ENCODE measurements around the gene FBXO28. TPM values are rescaled to one million over a fixed set of nuclear protein-coding genes. Genes with fewer than 3 reads are reported as not detected.
A peak's percentile ranks its signal among the peaks of the same experiment; 100 is the strongest.

Gene FBXO28
- polyA plus RNA-seq, 2 donors = 11.9 to 13.2 TPM

- no peaks in the 10 kb centered on the region for H3K9me3 ChIP-seq (ENCODE audit: control insufficient read depth in 2 of 2, insufficient read depth in 1 of 2, low read depth in 1 of 2, low read length in 1 of 2)
- no peaks in the 10 kb centered on the region for H3K4me1 ChIP-seq (ENCODE audit: control insufficient read depth in 2 of 2, insufficient read depth in 2 of 2, low read length in 1 of 2)
- no peaks in the 10 kb centered on the region for H3K27me3 ChIP-seq (ENCODE audit: control insufficient read depth in 1 of 2, insufficient read depth in 2 of 2, low read length in 2 of 2)
- WGBS, 2 donors = 62 to 88% methylated on average over 2 of the region's 2 CpGs
- peaks cover under 1 to 3% of the 10 kb centered on the region in 2 donors for H3K36me3 ChIP-seq (ENCODE audit: control insufficient read depth in 2 of 2, insufficient read depth in 2 of 2, low read length in 1 of 2)
- no peak overlapping the region for H3K27ac ChIP-seq (ENCODE audit: low read depth in 2 of 2, low read length in 1 of 2)
- H3K4me3 ChIP-seq (ENCODE audit: low read depth in 1 of 2, low read length in 2 of 2) = no peak overlapping the region
Measured at GRCh38 chr1:224163311-224163710, 49.4 kb downstream of the FBXO28 start.

DNA sequence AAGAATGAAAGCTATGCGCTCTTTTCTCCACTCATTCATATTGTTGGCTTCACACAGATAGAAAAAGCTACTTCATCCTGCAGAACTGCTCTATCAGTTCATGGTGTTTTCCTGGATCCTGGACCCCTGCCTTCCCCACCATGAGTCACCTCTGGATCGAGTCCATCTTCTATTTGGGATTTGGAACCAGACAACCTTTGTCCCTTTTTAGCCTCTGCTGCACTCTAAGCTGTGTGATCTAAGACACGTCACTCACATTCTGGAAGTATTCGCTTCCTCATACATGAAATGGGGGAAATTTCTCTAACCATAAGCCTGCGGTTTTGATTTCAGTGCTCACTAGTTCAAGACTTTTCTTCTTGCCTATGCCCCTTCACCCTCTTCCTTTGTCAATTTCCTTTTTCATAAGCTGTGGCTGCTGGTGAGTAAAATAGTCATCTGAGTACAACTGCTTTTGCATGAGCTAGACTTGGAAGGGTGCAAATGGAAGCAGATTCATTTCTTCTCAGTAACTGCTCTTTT is 55.0 kb downstream of the FBXO28 start:
- H3K27me3 ChIP-seq (ENCODE audit: control insufficient read depth in 1 of 2, insufficient read depth in 2 of 2, low read length in 2 of 2) = no peaks in the 10 kb centered on the region
- H3K36me3 ChIP-seq (ENCODE audit: control insufficient read depth in 2 of 2, insufficient read depth in 2 of 2, low read length in 1 of 2) = no peaks in the 10 kb centered on the region
- WGBS, 2 donors = 12 to 20% methylated on average over 5 of the region's 5 CpGs
- no peaks in the 10 kb centered on the region for H3K9me3 ChIP-seq (ENCODE audit: control insufficient read depth in 2 of 2, insufficient read depth in 1 of 2, low read depth in 1 of 2, low read length in 1 of 2)
- H3K4me3 ChIP-seq (ENCODE audit: low read depth in 1 of 2, low read length in 2 of 2) = no peak overlapping the region
- peak overlapping the region in 1 of 2 donors; percentile 40 for H3K27ac ChIP-seq (ENCODE audit: low read depth in 2 of 2, low read length in 1 of 2)
- H3K4me1 ChIP-seq (ENCODE audit: control insufficient read depth in 2 of 2, insufficient read depth in 2 of 2, low read length in 1 of 2) = no peaks in the 10 kb centered on the region

GRCh38 chr1:224169718-224170270 is 55.9 kb downstream of the FBXO28 start:
- H3K4me3 ChIP-seq (ENCODE audit: low read depth in 1 of 2, low read length in 2 of 2) = no peak overlapping the region
- H3K9me3 ChIP-seq (ENCODE audit: control insufficient read depth in 2 of 2, insufficient read depth in 1 of 2, low read depth in 1 of 2, low read length in 1 of 2) = no peaks in the 10 kb centered on the region
- no peak overlapping the region for H3K27ac ChIP-seq (ENCODE audit: low read depth in 2 of 2, low read length in 1 of 2)
- H3K36me3 ChIP-seq (ENCODE audit: control insufficient read depth in 2 of 2, insufficient read depth in 2 of 2, low read length in 1 of 2) = no peaks in the 10 kb centered on the region
- no peaks in the 10 kb centered on the region for H3K27me3 ChIP-seq (ENCODE audit: control insufficient read depth in 1 of 2, insufficient read depth in 2 of 2, low read length in 2 of 2)
- WGBS, 2 donors = 92 to 95% methylated on average over 4 of the region's 4 CpGs
- H3K4me1 ChIP-seq (ENCODE audit: control insufficient read depth in 2 of 2, insufficient read depth in 2 of 2, low read length in 1 of 2) = no peaks in the 10 kb centered on the region

GRCh38 chr1:224170343-224170742 is 56.4 kb downstream of the FBXO28 start:
- Histone ChIP-seq H3K36me3 (ENCODE audit: control insufficient read depth in 2 of 2, insufficient read depth in 2 of 2, low read length in 1 of 2) (no peaks in the 10 kb centered on the region), H3K27me3 (ENCODE audit: control insufficient read depth in 1 of 2, insufficient read depth in 2 of 2, low read length in 2 of 2) (no peaks in the 10 kb centered on the region), H3K9me3 (ENCODE audit: control insufficient read depth in 2 of 2, insufficient read depth in 1 of 2, low read depth in 1 of 2, low read length in 1 of 2) (no peaks in the 10 kb centered on the region), H3K4me3 (ENCODE audit: low read depth in 1 of 2, low read length in 2 of 2) (no peak overlapping the region), H3K4me1 (ENCODE audit: control insufficient read depth in 2 of 2, insufficient read depth in 2 of 2, low read length in 1 of 2) (no peaks in the 10 kb centered on the region), H3K27ac (ENCODE audit: low read depth in 2 of 2, low read length in 1 of 2) (no peak overlapping the region)
- WGBS, 2 donors = 64 to 75% methylated on average over 4 of the region's 4 CpGs

DNA sequence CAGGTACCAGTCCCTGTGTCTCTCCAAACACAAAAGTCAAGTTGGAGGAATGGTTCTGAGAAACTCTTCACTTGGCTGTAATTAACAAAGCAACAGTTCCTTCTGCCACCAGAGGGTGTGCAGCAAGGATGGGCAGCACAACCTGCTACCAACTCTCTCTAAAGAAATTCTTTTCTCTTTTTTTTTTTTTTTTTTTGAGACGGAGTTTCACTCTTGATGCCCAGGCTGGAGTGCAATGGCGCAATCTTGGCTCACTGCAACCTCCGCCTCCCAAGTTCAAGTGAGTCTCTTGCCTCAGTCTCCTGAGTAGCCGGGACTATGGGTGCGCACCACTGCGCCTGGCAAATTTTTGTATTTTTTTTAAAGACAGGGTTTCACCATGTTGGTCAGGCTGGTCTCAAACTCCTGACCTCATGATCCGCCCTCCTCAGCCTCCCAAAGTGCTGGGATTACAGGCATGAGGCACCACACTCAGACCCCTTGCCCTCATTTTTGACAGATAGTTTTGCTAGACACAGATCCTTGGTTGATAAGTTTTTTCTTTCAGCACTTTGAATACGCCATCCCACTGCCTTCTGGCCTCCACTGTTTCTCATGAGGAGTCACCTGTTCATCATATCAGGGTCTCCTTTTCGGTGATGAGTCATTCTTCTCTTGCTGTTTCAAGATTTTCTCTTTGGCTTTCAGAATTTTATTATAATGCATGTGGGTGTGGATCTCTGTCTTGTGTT is 57.0 kb downstream of the FBXO28 start:
- H3K27ac ChIP-seq (ENCODE audit: low read depth in 2 of 2, low read length in 1 of 2) = no peak overlapping the region
- H3K27me3 ChIP-seq (ENCODE audit: control insufficient read depth in 1 of 2, insufficient read depth in 2 of 2, low read length in 2 of 2) = no peaks in the 10 kb centered on the region
- H3K36me3 ChIP-seq (ENCODE audit: control insufficient read depth in 2 of 2, insufficient read depth in 2 of 2, low read length in 1 of 2) = no peaks in the 10 kb centered on the region
- H3K4me1 ChIP-seq (ENCODE audit: control insufficient read depth in 2 of 2, insufficient read depth in 2 of 2, low read length in 1 of 2) = no peaks in the 10 kb centered on the region
- H3K4me3 ChIP-seq (ENCODE audit: low read depth in 1 of 2, low read length in 2 of 2) = no peak overlapping the region
- WGBS, 2 donors = 68 to 84% methylated on average over 8 to 9 of the region's 9 CpGs
- H3K9me3 ChIP-seq (ENCODE audit: control insufficient read depth in 2 of 2, insufficient read depth in 1 of 2, low read depth in 1 of 2, low read length in 1 of 2) = no peaks in the 10 kb centered on the region

- H3K27ac ChIP-seq (ENCODE audit: low read depth in 2 of 2, low read length in 1 of 2) = no peak overlapping the region
- no peaks in the 10 kb centered on the region for H3K27me3 ChIP-seq (ENCODE audit: control insufficient read depth in 1 of 2, insufficient read depth in 2 of 2, low read length in 2 of 2)
- 82 to 91% methylated on average over 3 of the region's 3 CpGs for WGBS, 2 donors
- no peaks in the 10 kb centered on the region for H3K36me3 ChIP-seq (ENCODE audit: control insufficient read depth in 2 of 2, insufficient read depth in 2 of 2, low read length in 1 of 2)
- H3K9me3 ChIP-seq (ENCODE audit: control insufficient read depth in 2 of 2, insufficient read depth in 1 of 2, low read depth in 1 of 2, low read length in 1 of 2) = no peaks in the 10 kb centered on the region
- H3K4me1 ChIP-seq (ENCODE audit: control insufficient read depth in 2 of 2, insufficient read depth in 2 of 2, low read length in 1 of 2) = no peaks in the 10 kb centered on the region
- no peak overlapping the region for H3K4me3 ChIP-seq (ENCODE audit: low read depth in 1 of 2, low read length in 2 of 2)
Measured at GRCh38 chr1:224172229-224172628, 58.3 kb downstream of the FBXO28 start.

DNA sequence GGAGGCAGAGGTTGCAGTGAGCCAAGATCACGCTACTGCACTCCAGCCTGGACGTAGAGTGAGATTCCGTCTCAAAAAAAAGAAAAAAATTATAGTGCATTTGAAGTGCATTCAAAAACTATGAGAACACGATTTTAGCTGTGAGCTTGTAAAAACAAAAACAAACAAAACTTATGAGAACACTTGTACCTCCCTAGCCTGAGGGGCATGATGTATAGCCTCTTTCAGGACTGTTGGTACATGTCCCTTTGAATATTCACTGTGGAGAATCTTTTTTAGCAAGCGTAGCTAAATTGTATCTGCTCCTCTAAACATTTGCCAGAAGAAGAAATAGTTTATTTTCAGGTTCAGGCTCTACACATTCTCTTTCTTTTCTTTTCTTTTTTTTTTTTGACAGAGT is 59.6 kb downstream of the FBXO28 start:
- Histone ChIP-seq H3K4me3 (ENCODE audit: low read depth in 1 of 2, low read length in 2 of 2) (no peak overlapping the region), H3K4me1 (ENCODE audit: control insufficient read depth in 2 of 2, insufficient read depth in 2 of 2, low read length in 1 of 2) (no peaks in the 10 kb centered on the region), H3K27me3 (ENCODE audit: control insufficient read depth in 1 of 2, insufficient read depth in 2 of 2, low read length in 2 of 2) (no peaks in the 10 kb centered on the region), H3K9me3 (ENCODE audit: control insufficient read depth in 2 of 2, insufficient read depth in 1 of 2, low read depth in 1 of 2, low read length in 1 of 2) (no peaks in the 10 kb centered on the region), H3K27ac (ENCODE audit: low read depth in 2 of 2, low read length in 1 of 2) (peak overlapping the region in 1 of 2 donors; percentile 52), H3K36me3 (ENCODE audit: control insufficient read depth in 2 of 2, insufficient read depth in 2 of 2, low read length in 1 of 2) (no peaks in the 10 kb centered on the region)
- WGBS, 2 donors = 50 to 67% methylated on average over 5 of the region's 5 CpGs

GRCh38 chr1:224175617-224176016 is 61.7 kb downstream of the FBXO28 start:
- Histone ChIP-seq H3K4me1 (ENCODE audit: control insufficient read depth in 2 of 2, insufficient read depth in 2 of 2, low read length in 1 of 2) (no peaks in the 10 kb centered on the region), H3K9me3 (ENCODE audit: control insufficient read depth in 2 of 2, insufficient read depth in 1 of 2, low read depth in 1 of 2, low read length in 1 of 2) (no peaks in the 10 kb centered on the region), H3K27ac (ENCODE audit: low read depth in 2 of 2, low read length in 1 of 2) (no peak overlapping the region), H3K4me3 (ENCODE audit: low read depth in 1 of 2, low read length in 2 of 2) (no peak overlapping the region), H3K36me3 (ENCODE audit: control insufficient read depth in 2 of 2, insufficient read depth in 2 of 2, low read length in 1 of 2) (no peaks in the 10 kb centered on the region), H3K27me3 (ENCODE audit: control insufficient read depth in 1 of 2, insufficient read depth in 2 of 2, low read length in 2 of 2) (no peaks in the 10 kb centered on the region)
- 17 to 36% methylated on average over 15 to 21 of the region's 21 CpGs for WGBS, 2 donors

GRCh38 chr1:224177356-224177999 is 63.6 kb downstream of the FBXO28 start:
- no peaks in the 10 kb centered on the region for H3K36me3 ChIP-seq (ENCODE audit: control insufficient read depth in 2 of 2, insufficient read depth in 2 of 2, low read length in 1 of 2)
- no peak overlapping the region for H3K27ac ChIP-seq (ENCODE audit: low read depth in 2 of 2, low read length in 1 of 2)
- H3K9me3 ChIP-seq (ENCODE audit: control insufficient read depth in 2 of 2, insufficient read depth in 1 of 2, low read depth in 1 of 2, low read length in 1 of 2) = no peaks in the 10 kb centered on the region
- H3K27me3 ChIP-seq (ENCODE audit: control insufficient read depth in 1 of 2, insufficient read depth in 2 of 2, low read length in 2 of 2) = no peaks in the 10 kb centered on the region
- no peak overlapping the region for H3K4me3 ChIP-seq (ENCODE audit: low read depth in 1 of 2, low read length in 2 of 2)
- WGBS, 2 donors = 93 to 94% methylated on average over 9 of the region's 9 CpGs
- no peaks in the 10 kb centered on the region for H3K4me1 ChIP-seq (ENCODE audit: control insufficient read depth in 2 of 2, insufficient read depth in 2 of 2, low read length in 1 of 2)
